ENCODE results near the gene STOX2. TPM values are rescaled to one million over a fixed set of nuclear protein-coding genes. Genes with fewer than 3 reads are reported as not detected.

STOX2 gene
- total and polyA plus RNA-seq, 2 of the 8 experiments (the other 6 are each of a cell fraction or from before 2014, with no cell fraction given): 5.5 to 20.0 TPM

GRCh38 chr4:183984566-183984965, 79.5 kb downstream of the STOX2 start:
- DNase-seq (ENCODE audit: low read depth in 1 of 2, low spot score in 2 of 2): no peak
- no peak overlapping the region for H3K4me3 ChIP-seq (ENCODE audit: extremely low read depth in 1 of 4, insufficient read depth in 2 of 4, low read depth in 3 of 4, low read length in 4 of 4)
- H3K27me3 ChIP-seq (replicated peaks in 1 of 4; ENCODE audit: control insufficient read depth in 3 of 4, extremely low read depth in 1 of 4, insufficient read depth in 3 of 4, low read length in 3 of 4): peaks cover 0 to 7% (median 2%) of the 10 kb centered on the region in 4 experiments; a peak in 3 of 7 replicates
- 0 out of 2 replicates have a peak, but pooled peaks cover 3% of the 10 kb centered on the region for H3K79me1 ChIP-seq (ENCODE audit: low read depth, low read length)
- H3K9me3 ChIP-seq (ENCODE audit: insufficient read depth in 2 of 2, low read depth in 1 of 2, low read length in 1 of 2): no peaks in the 10 kb centered on the region
- H2AFZ ChIP-seq (ENCODE audit: low read length): no peak overlapping the region
- H4K8ac ChIP-seq (ENCODE audit: extremely low read depth, insufficient read depth, low read length): no peak overlapping the region
- H3K36me3 ChIP-seq (ENCODE audit: control insufficient read depth in 2 of 4, insufficient read depth in 4 of 4, low read length in 3 of 4): no peaks in the 10 kb centered on the region
- H3K14ac ChIP-seq (ENCODE audit: insufficient read length): no peak overlapping the region
- TF ChIP-seq SAP30 (IDR thresholded peaks at IDR 0.05; ENCODE audit: insufficient read depth, insufficient replicate concordance, low read length): no peak
- TF ChIP-seq FOSL1 (IDR thresholded peaks at IDR 0.05; ENCODE audit: insufficient read depth, low read depth, low read length): no peak
- no peak for TF ChIP-seq CEBPB (IDR thresholded peaks at IDR 0.05; ENCODE audit: low read depth, low read length)
- TF ChIP-seq SIX5 (IDR thresholded peaks at IDR 0.05; ENCODE audit: low read depth, low read length): no peak
- TF ChIP-seq ZNF274 (IDR thresholded peaks at IDR 0.05; ENCODE audit: borderline replicate concordance, extremely low read depth, low read length): no peak
- no peak for TF ChIP-seq NRF1 (IDR thresholded peaks at IDR 0.05; ENCODE audit: low read depth, low read length)
- no peak for TF ChIP-seq SIRT6 (IDR thresholded peaks at IDR 0.05; ENCODE audit: low read length)
- ChIA-PET POLR2A (ENCODE audit: partially characterized antibody) (no interaction called here), CTCF (ENCODE audit: partially characterized antibody) (interaction anchor here (1.5 kb wide), 1 partner anchor 17 kb away, joined by 3 read pairs; no protein-coding TSS in a partner anchor)
- H3K4ac ChIP-seq (replicated peaks; ENCODE audit: insufficient read length, low read depth, low read length): no peak overlapping the region
- H3K9ac ChIP-seq (replicated peaks in 1 of 4; ENCODE audit: extremely low read depth in 1 of 4, low read depth in 3 of 4, low read length in 3 of 4): no peak overlapping the region
- no peak overlapping the region for H2BK20ac ChIP-seq (ENCODE audit: low read length)
- 0 out of 2 replicates have a peak overlapping the region, but pooled peaks have one; percentile 28 for H2AK5ac ChIP-seq (ENCODE audit: low read depth, low read length)
- no peak for FAIRE-seq
- H3K23me2 ChIP-seq (ENCODE audit: low read depth, low read length): no peaks in the 10 kb centered on the region
- no peak overlapping the region for H3K23ac ChIP-seq (ENCODE audit: insufficient read length)
- H2BK5ac ChIP-seq (ENCODE audit: low read depth, low read length): no peak overlapping the region
- H4K91ac ChIP-seq (replicated peaks; ENCODE audit: insufficient read length, low read length): no peak overlapping the region
- H2BK120ac ChIP-seq (replicated peaks; ENCODE audit: low read depth, low read length): no peak overlapping the region
- no peak overlapping the region for H2BK12ac ChIP-seq (ENCODE audit: low read depth, low read length)
- no peak overlapping the region for H3K56ac ChIP-seq (replicated peaks; ENCODE audit: insufficient read length, low read depth, low read length)
- peaks cover 3 to 18% (median 11%) of the 10 kb centered on the region in 4 experiments for H3K4me1 ChIP-seq (replicated peaks in 1 of 4; ENCODE audit: control insufficient read depth in 3 of 4, insufficient read depth in 4 of 4, low read length in 3 of 4)
- no peaks in the 10 kb centered on the region for H4K20me1 ChIP-seq (replicated peaks in 1 of 2; ENCODE audit: control insufficient read depth in 1 of 2, insufficient read depth in 2 of 2, low read length in 2 of 2)
- H3K27ac ChIP-seq (ENCODE audit: low read depth, low read length): no peak overlapping the region
- H3K79me2 ChIP-seq (ENCODE audit: control insufficient read depth in 1 of 2, insufficient read depth in 2 of 2, low read length in 2 of 2): no peaks in the 10 kb centered on the region; a peak in 1 of 4 replicates
- H4K5ac ChIP-seq (ENCODE audit: insufficient read length, low read depth, low read length): no peak overlapping the region
- no peak overlapping the region for H3K18ac ChIP-seq (ENCODE audit: extremely low read depth, low read length)
- no peak overlapping the region for H2BK15ac ChIP-seq (ENCODE audit: low read length)
- H3K4me2 ChIP-seq (ENCODE audit: insufficient read depth in 1 of 2, low read depth in 2 of 2, low read length in 2 of 2): no peak overlapping the region
- WGBS, 2 experiments (ENCODE audit: extremely low coverage in 1 of 2, insufficient coverage in 1 of 2, insufficient read length in 1 of 2, insufficient replicate concordance in 2 of 2, low coverage in 1 of 2, low lambda C conversion rate in 2 of 2, missing lambda C conversion rate in 1 of 2): 91% methylated on average over 13 of the region's 13 CpGs; no CpG with 5 or more reads in 1 of the 2 experiments
